Measurements from ENCODE around the gene LYRM1.
"Not testable (repeated sequence)": the region's sequence is repeated elsewhere in the genome, so short reads cannot be mapped to it uniquely, and the experiment has no call there.

LYRM1 gene

DNA sequence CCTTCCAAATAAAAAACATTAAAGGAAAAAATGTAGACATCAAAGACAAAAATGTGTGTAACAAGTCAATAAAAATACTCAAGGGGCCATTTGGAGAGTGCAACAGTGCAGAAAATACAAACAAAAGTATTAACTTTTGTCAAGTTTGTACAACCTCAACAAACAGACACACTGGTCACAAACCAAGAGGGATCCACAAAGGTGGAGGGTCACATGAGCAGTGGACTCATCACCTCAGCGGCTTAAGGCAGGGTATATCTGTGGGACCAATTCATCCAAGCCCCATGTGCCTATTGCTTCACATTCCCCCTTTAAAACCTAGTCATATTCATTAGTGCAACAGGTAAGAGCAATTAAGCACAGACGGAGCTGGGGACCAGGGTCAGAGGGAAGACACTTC, 45.6 kb upstream of the LYRM1 start:
- TF ChIP-seq, protein P1, sequence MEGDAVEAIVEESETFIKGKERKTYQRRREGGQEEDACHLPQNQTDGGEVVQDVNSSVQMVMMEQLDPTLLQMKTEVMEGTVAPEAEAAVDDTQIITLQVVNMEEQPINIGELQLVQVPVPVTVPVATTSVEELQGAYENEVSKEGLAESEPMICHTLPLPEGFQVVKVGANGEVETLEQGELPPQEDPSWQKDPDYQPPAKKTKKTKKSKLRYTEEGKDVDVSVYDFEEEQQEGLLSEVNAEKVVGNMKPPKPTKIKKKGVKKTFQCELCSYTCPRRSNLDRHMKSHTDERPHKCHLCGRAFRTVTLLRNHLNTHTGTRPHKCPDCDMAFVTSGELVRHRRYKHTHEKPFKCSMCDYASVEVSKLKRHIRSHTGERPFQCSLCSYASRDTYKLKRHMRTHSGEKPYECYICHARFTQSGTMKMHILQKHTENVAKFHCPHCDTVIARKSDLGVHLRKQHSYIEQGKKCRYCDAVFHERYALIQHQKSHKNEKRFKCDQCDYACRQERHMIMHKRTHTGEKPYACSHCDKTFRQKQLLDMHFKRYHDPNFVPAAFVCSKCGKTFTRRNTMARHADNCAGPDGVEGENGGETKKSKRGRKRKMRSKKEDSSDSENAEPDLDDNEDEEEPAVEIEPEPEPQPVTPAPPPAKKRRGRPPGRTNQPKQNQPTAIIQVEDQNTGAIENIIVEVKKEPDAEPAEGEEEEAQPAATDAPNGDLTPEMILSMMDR (IDR thresholded peaks at IDR 0.05), result no peak
- Mint-ChIP-seq H3K4me1 (no peaks in the 10 kb centered on the region), H3K27ac (no peak overlapping the region), H3K9me3 (no peaks in the 10 kb centered on the region), H3K27me3 (ENCODE audit: low read depth, poor library complexity) (no peaks in the 10 kb centered on the region), H3K4me3 (no peak overlapping the region), H3K36me3 (ENCODE audit: low read depth) (peaks cover 30% of the 10 kb centered on the region)
- DNase-seq, result no peak

DNA sequence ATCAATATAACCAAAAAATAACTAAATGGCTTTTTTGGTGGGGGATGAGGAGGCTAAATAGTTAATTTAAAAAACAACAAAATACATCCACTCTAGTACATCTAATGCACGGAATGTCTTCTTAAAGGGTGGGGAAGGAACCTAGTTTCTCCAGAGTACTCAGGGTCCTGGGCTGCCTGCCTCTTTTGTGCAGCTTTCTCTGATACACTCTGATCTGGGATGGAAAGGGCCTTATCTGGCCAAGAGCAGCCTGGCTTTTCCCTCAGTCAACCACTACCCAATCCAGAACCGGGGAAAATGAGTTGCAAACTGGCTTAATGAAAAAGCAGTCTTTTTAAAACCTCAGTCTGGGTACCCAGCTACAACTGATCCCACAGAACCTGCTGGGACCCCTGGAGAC, 43.3 kb upstream of the LYRM1 start:
- no peaks in the 10 kb centered on the region for H3K9me3 Mint-ChIP-seq
- no peak overlapping the region for H3K27ac Mint-ChIP-seq
- H3K36me3 Mint-ChIP-seq (ENCODE audit: low read depth), result peaks cover 39% of the 10 kb centered on the region
- no peak overlapping the region for H3K4me3 Mint-ChIP-seq
- no peaks in the 10 kb centered on the region for H3K27me3 Mint-ChIP-seq (ENCODE audit: low read depth, poor library complexity)
- TF ChIP-seq, protein P1 (IDR thresholded peaks at IDR 0.05), result no peak
- no peak for DNase-seq
- no peaks in the 10 kb centered on the region for H3K4me1 Mint-ChIP-seq

DNA sequence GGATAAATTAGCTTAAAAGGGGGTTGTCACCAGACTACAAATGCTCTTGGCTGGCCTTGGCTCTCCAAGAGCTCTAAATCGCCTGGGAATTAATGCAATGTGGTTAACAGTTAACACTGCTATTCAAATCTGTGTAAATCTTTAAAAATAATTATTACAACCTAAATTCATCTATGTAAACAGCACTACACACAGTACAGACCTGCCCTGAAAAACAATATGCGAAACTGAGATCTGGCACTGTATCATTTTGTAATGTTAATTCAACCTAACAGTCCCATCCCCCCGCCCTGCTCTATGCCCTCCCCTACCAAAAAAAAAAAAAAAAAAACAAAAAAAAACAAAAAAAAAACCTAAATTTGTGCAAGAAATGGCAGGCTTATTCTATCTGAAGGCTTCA, 41.3 kb upstream of the LYRM1 start:
- TF ChIP-seq, protein P1 (IDR thresholded peaks at IDR 0.05), result no peak
- Mint-ChIP-seq H3K27ac (no peak overlapping the region), H3K9me3 (peaks cover 5% of the 10 kb centered on the region), H3K4me1 (no peaks in the 10 kb centered on the region), H3K4me3 (no peak overlapping the region), H3K27me3 (ENCODE audit: low read depth, poor library complexity) (no peaks in the 10 kb centered on the region), H3K36me3 (ENCODE audit: low read depth) (peaks cover 56% of the 10 kb centered on the region)
- no peak for DNase-seq

DNA sequence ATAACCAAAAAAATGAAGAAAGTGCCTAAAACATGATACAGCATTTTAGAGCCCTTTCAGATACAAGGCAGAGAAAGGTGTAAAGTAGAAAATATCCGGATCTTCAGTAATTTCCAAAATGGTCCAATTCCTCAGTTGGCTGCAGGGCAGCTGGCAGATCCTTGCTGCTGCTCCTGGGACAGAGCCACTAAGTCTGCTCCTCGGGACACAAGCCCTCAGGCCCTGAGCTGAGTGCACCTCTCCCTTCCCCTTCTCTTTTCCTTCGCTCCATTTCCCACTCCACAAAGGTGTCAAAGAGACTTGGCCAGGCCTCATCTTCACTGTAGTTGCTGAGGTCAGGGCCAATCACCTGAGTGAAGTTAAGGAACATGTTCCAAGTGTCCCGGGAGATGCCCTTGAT, 40.9 kb upstream of the LYRM1 start:
- Mint-ChIP-seq H3K27ac (peak overlapping the region; percentile 29), H3K4me3 (no peak overlapping the region), H3K4me1 (no peaks in the 10 kb centered on the region), H3K36me3 (ENCODE audit: low read depth) (peaks cover 60% of the 10 kb centered on the region), H3K9me3 (peaks cover 8% of the 10 kb centered on the region), H3K27me3 (ENCODE audit: low read depth, poor library complexity) (no peaks in the 10 kb centered on the region)
- DNase-seq, result no peak
- TF ChIP-seq, protein P1 (IDR thresholded peaks at IDR 0.05), result no peak

DNA sequence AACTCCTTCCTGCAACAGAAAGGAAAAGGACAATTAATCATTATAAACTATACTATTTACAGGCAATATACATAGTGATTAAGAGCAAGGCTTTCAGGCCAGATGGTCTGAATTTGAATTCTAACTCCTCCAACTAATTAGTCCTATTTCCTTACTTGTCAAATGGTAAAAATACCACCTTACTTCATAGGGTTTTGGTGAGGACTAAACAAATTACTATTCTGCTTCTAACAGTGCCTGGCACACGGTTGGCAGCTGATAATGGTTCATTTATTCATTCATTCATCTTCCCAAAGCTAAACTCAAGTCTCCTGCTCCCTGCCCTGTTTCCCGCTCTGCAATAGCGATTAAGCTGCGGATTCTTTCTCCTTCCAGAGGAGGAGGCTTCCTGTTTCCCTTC, 40.2 kb upstream of the LYRM1 start:
- peaks cover 1% of the 10 kb centered on the region for H3K4me1 Mint-ChIP-seq
- no peak for DNase-seq
- H3K36me3 Mint-ChIP-seq (ENCODE audit: low read depth), result peaks cover 58% of the 10 kb centered on the region
- TF ChIP-seq, protein P1 (IDR thresholded peaks at IDR 0.05), result no peak
- H3K27me3 Mint-ChIP-seq (ENCODE audit: low read depth, poor library complexity), result no peaks in the 10 kb centered on the region
- H3K4me3 Mint-ChIP-seq, result no peak overlapping the region
- peaks cover 10% of the 10 kb centered on the region for H3K9me3 Mint-ChIP-seq
- no peak overlapping the region for H3K27ac Mint-ChIP-seq

DNA sequence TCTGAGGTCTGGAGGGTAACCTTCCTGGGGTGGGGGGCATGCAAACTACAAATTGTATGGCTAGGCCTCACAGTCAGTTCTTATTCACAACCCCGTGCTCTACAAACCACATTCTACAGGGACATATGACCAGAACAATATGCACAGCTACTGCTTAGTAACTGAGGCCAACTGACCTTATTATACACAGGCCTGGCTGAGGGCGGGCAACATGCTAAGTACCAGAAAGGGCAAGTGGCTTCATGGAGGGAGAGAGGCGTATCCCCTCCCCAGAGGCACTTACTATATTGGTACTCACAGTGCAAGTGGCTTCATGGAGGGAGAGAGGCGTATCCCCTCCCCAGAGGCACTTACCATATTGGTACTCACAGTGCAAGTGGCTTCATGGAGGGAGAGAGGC, 39.6 kb upstream of the LYRM1 start:
- H3K4me3 Mint-ChIP-seq, H3K27ac Mint-ChIP-seq: not testable (repeated sequence)

More for the DNA sequence above, 39.6 kb upstream of the LYRM1 start:
- not testable (repeated sequence) for H3K27me3 Mint-ChIP-seq (ENCODE audit: low read depth, poor library complexity); DNase-seq; H3K4me1 Mint-ChIP-seq
- H3K9me3 Mint-ChIP-seq, result peaks cover 10% of the 10 kb centered on the region
- H3K36me3 Mint-ChIP-seq (ENCODE audit: low read depth), result peaks cover 59% of the 10 kb centered on the region

All from nephron progenitor cell (in vitro differentiated cells).